ENCODE measurements around the gene TMEM86A.

The TMEM86A gene

GRCh38 chr11:18726040-18726439, 27.5 kb downstream of the TMEM86A start, which contains the start of gene IGSF22:
IGSF22 (minus strand) TSS chr11:18726188; CDS start chr11:18724236, 1,952 bp downstream.
- H3K27me3 ChIP-seq (ENCODE audit: insufficient read depth, poor library complexity, severe bottlenecking), result peaks cover 10% of the 10 kb centered on the region
- no peak for DNase-seq (ENCODE audit: low read depth in 1 of 2, low spot score in 1 of 2)
- no peak for TF ChIP-seq SPI1 (IDR thresholded peaks at IDR 0.05; ENCODE audit: borderline replicate concordance, low read depth)
- TF ChIP-seq CTCF (IDR thresholded peaks at IDR 0.05; ENCODE audit: insufficient read depth, low read length), result no peak
- no peak for TF ChIP-seq GABPA (IDR thresholded peaks at IDR 0.05; ENCODE audit: low read depth)
- TF ChIP-seq REST (IDR thresholded peaks at IDR 0.05; ENCODE audit: insufficient replicate concordance, low read depth), result no peak
- TF ChIP-seq POLR2AphosphoS5 (IDR thresholded peaks at IDR 0.05; ENCODE audit: low read depth), result no peak
- no peak within 1 kb of the TSS for H3K27ac ChIP-seq (replicated peaks)
- H3K4me3 ChIP-seq (replicated peaks; ENCODE audit: insufficient read depth, low read length), result no peak within 1 kb of the TSS

GRCh38 chr11:18727479-18728236, 29.1 kb downstream of the TMEM86A start:
- peak in 1 of 2 experiments; percentile 16 for DNase-seq (ENCODE audit: low read depth in 1 of 2, low spot score in 1 of 2)
- Histone ChIP-seq H3K27ac (replicated peaks) (no peak overlapping the region), H3K27me3 (ENCODE audit: insufficient read depth, poor library complexity, severe bottlenecking) (peaks cover 2% of the 10 kb centered on the region), H3K4me3 (replicated peaks; ENCODE audit: insufficient read depth, low read length) (no peak overlapping the region)
- no peak for TF ChIP-seq REST (IDR thresholded peaks at IDR 0.05; ENCODE audit: insufficient replicate concordance, low read depth)
- peak; percentile 76 for TF ChIP-seq CTCF (IDR thresholded peaks at IDR 0.05; ENCODE audit: insufficient read depth, low read length)
- TF ChIP-seq POLR2AphosphoS5 (IDR thresholded peaks at IDR 0.05; ENCODE audit: low read depth), result no peak
- TF ChIP-seq SPI1 (IDR thresholded peaks at IDR 0.05; ENCODE audit: borderline replicate concordance, low read depth), result no peak
- no peak for TF ChIP-seq GABPA (IDR thresholded peaks at IDR 0.05; ENCODE audit: low read depth)

GRCh38 chr11:18728658-18729057, 30.1 kb downstream of the TMEM86A start:
- H3K27ac ChIP-seq (replicated peaks), result no peak overlapping the region
- no peak for DNase-seq (ENCODE audit: low read depth in 1 of 2, low spot score in 1 of 2)
- peaks cover 2% of the 10 kb centered on the region for H3K27me3 ChIP-seq (ENCODE audit: insufficient read depth, poor library complexity, severe bottlenecking)
- TF ChIP-seq SPI1 (IDR thresholded peaks at IDR 0.05; ENCODE audit: borderline replicate concordance, low read depth) (no peak), CTCF (IDR thresholded peaks at IDR 0.05; ENCODE audit: insufficient read depth, low read length) (no peak), POLR2AphosphoS5 (IDR thresholded peaks at IDR 0.05; ENCODE audit: low read depth) (no peak), GABPA (IDR thresholded peaks at IDR 0.05; ENCODE audit: low read depth) (no peak), REST (IDR thresholded peaks at IDR 0.05; ENCODE audit: insufficient replicate concordance, low read depth) (no peak)
- no peak overlapping the region for H3K4me3 ChIP-seq (replicated peaks; ENCODE audit: insufficient read depth, low read length)
